ENCODE measurements around the gene AGBL3.

AGBL3 gene

DNA sequence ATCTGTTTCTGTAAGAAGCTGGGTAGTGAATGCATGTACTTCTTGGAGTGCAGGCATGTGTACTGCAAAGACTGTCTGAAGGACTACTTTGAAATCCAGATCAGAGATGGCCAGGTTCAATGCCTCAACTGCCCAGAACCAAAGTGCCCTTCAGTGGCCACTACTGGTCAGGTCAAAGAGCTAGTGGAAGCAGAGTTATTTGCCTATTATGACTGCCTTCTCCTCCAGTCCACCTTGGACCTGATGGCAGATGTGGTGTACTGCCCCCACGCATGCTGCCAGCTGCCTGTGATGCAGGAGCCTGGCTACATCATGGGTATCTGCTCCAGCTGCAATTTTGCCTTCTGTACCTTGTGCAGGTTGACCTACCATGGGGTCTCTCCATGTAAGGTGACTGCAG, 142.6 kb downstream of the AGBL3 start:
- no peak overlapping the region for H3K4me3 ChIP-seq (ENCODE audit: low read depth, low read length)
- TF ChIP-seq, protein P1, sequence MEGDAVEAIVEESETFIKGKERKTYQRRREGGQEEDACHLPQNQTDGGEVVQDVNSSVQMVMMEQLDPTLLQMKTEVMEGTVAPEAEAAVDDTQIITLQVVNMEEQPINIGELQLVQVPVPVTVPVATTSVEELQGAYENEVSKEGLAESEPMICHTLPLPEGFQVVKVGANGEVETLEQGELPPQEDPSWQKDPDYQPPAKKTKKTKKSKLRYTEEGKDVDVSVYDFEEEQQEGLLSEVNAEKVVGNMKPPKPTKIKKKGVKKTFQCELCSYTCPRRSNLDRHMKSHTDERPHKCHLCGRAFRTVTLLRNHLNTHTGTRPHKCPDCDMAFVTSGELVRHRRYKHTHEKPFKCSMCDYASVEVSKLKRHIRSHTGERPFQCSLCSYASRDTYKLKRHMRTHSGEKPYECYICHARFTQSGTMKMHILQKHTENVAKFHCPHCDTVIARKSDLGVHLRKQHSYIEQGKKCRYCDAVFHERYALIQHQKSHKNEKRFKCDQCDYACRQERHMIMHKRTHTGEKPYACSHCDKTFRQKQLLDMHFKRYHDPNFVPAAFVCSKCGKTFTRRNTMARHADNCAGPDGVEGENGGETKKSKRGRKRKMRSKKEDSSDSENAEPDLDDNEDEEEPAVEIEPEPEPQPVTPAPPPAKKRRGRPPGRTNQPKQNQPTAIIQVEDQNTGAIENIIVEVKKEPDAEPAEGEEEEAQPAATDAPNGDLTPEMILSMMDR (IDR thresholded peaks at IDR 0.05; ENCODE audit: low read depth, low read length, missing control alignments), result no peak
- DNase-seq (ENCODE audit: low read depth), result no peak

DNA sequence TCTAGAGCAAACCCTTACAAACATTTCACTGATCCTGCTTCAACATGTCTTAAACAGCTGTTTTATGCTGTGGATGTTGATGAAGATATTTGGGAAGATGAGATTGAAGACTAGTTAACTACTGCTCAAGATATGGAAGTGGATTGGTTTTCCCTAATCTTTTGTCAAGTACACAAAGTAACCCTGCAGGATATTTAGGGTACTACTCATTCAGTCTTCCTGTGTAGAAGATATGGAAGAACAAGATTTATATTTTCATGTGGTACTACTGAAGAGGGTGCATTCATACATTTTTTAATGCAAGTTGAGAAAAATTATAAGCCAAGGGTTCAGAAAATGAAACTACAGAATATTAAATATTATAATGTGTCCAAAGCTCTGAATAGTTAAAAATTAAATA, 143.3 kb downstream of the AGBL3 start:
- no peak overlapping the region for H3K4me3 ChIP-seq (ENCODE audit: low read depth, low read length)
- DNase-seq (ENCODE audit: low read depth), result no peak
- TF ChIP-seq, protein P1 (IDR thresholded peaks at IDR 0.05; ENCODE audit: low read depth, low read length, missing control alignments), result peak; percentile 18

DNA sequence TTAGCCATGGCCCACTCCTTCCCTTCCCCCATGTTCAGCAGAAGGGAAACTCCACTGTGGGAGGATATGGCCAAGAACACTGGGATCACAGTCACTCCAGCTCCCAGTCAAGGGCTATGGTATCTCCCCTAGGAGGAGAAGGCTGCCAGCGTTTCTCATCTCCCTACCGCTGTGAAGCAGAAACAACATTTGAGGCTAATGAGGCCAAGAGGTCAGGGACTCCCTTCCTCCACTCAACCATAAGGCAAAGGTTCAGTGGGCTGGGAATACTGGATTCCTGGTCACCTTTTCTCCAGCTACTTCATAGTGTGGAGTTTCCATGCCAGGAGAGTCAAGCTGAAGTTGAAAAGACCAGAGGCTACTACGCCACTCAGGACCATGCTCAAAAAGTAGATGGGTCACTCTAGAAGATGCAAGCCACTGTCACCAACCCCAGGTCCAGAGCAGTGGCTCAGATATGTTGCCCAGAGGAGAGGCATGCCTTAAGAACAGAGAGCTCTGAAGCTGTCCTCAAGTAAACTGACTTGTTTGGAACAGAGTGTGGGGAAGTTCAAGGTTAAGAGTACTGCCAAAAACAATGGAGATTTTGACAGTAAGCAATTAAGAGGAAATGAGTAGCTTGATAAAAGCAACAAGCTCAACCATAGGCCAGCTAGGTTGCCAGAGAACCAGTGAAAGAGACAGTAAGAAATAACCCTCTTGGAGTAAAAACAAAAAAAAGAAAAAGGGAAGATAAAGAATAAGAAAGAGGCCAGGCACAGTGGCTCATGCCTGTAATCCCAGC, 157.8 kb downstream of the AGBL3 start:
- TF ChIP-seq, protein P1 (IDR thresholded peaks at IDR 0.05; ENCODE audit: low read depth, low read length, missing control alignments), result no peak

DNA sequence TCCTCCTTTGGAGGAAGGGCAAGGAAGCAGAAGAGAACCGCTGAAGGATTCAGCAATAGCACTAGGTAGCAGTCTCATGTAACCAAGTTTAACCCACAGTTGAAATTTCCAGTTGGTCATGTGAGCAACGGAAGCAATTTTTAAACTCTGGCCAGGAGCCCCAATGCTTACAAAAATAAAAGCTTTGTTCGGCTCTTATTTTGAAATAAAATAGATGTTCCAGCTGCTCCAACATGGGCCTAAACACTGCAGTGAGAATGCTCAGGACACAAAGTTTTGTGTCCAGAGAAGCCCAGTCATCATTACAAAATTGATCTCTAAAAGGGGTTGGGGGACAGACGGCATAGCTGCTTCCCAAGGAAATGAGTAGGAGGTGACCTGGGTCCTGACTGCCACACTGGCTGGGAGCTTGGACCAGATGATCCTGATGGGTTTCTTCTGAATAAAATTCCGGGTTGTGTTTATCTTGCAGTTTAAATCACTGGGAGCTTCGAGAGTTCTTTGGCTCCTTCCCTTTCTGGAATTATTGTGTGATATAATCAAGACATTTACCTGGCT, 161.1 kb downstream of the AGBL3 start:
- TF ChIP-seq, protein P1 (IDR thresholded peaks at IDR 0.05; ENCODE audit: low read depth, low read length, missing control alignments), result no peak
- DNase-seq (ENCODE audit: low read depth), result no peak
- H3K4me3 ChIP-seq (ENCODE audit: low read depth, low read length), result peak overlapping the region; percentile 66

More for the DNA sequence above, 157.8 kb downstream of the AGBL3 start:
- no peak for DNase-seq (ENCODE audit: low read depth)
- H3K4me3 ChIP-seq (ENCODE audit: low read depth, low read length), result no peak overlapping the region

DNA sequence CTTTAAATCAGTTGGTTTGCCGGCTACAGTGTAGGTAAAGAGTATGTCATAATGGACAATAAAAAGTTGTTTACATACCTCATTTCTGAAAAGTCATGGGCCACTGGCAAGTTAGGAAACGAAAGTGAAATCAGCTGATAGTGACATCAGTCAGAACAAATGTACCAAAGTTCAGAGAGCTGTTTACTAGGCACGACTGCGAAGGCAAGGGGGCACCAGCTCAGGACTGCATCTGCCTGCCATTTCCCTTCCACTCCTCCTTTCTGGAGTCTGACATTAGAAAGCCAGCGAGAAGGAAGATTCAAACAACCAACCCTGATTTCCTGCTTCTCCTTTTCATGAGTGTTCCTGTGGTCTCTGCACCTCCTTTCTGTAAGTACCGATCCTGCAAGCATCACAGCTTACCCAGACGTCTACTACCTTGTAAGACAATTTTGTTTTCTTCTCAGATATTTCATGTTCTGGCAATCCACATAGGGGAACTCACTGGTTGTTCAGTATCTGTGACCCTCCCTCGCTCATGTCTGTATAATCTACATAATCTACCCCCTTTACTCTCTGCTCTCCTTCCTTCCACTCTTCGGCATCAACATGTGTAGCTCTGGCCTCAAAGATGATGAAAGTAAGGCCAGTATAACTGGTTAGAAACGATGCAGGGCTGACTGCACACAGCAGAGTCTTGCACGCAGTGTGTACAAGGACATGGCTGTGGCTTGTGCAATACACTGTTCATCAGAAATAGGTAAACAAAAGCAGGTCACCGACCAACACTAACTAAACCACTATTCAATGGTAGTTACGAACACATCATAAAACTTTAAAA, 161.8 kb downstream of the AGBL3 start, which contains the start of gene TMEM140:
TMEM140 (plus strand) TSS at position 174 of the 823 bp plus-strand sequence. CDS start 16,370 bp downstream, outside the sequence.
- H3K4me3 ChIP-seq (ENCODE audit: low read depth, low read length), result peak within 1 kb of the TSS; percentile 66
- DNase-seq (ENCODE audit: low read depth), result no peak
- TF ChIP-seq, protein P1 (IDR thresholded peaks at IDR 0.05; ENCODE audit: low read depth, low read length, missing control alignments), result peak; percentile 8

DNA sequence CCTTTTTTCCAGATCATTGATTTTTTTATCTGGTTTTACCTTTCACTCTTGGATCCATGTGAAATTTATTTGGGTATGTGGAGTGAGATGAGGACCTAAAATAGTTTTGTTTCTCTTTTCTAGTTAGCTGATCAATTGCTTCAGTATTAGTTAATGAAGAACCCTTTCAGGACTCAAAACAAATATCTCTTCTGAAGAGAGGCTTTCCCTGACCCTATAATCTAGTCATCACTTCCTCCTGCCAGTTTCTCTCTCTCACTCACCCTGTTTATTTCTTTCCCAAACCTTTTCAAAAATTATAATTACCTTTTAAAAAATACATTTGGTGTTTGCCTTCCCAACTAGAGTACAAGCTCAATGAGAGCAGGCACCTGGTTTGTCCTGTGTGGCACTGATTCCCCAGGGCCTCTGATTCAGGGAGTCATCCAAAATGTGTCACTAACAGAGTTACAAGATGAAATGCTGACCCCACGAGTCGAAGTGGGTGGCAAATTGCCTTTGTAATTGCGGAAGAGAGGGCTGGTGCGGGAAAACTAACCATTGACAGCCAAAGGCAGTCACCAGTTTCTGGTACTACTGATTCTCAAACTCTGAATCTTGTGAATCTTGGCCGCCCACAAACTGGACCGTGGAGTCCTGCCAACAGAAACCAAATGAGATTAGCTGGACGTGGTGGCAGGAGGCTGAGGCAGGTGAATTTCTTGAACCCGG, 163.9 kb downstream of the AGBL3 start:
- DNase-seq (ENCODE audit: low read depth), result no peak
- TF ChIP-seq, protein P1 (IDR thresholded peaks at IDR 0.05; ENCODE audit: low read depth, low read length, missing control alignments), result no peak
- peak overlapping the region; percentile 11; the same call in 1 of the 2 replicates for H3K4me3 ChIP-seq (ENCODE audit: low read depth, low read length)

All from GM12864 (cell line).